PC-3 (cell line): Measurements from ENCODE around the gene LPCAT2.

ENCODE experiments used
- EZH2 ChIP-seq: fragments of 300-600 bp; sonication (generic); IDR thresholded peaks from one replicate; pipeline ENCODE4 v1.6.1; 2017; ENCODE audit warnings: antibody characterized with exemption, mild to moderate bottlenecking, low read length; ENCODE audit not compliant: unreplicated experiment
- EZH2phosphoT487 ChIP-seq: fragments of 300-600 bp; sonication (generic); IDR thresholded peaks from 2 replicates; pipeline ENCODE4 v1.6.1; 2018; ENCODE audit warnings: mild to moderate bottlenecking, antibody characterized with exemption, low read length, borderline replicate concordance
- TF ChIP-seq, protein P1 (sequence below): fragments of 300-600 bp; sonication (generic); conservative IDR thresholded peaks from 2 replicates; pipeline ENCODE4 v1.5.1; 2017; ENCODE audit warnings: antibody characterized with exemption, low read depth, mild to moderate bottlenecking, low read length

DNA sequence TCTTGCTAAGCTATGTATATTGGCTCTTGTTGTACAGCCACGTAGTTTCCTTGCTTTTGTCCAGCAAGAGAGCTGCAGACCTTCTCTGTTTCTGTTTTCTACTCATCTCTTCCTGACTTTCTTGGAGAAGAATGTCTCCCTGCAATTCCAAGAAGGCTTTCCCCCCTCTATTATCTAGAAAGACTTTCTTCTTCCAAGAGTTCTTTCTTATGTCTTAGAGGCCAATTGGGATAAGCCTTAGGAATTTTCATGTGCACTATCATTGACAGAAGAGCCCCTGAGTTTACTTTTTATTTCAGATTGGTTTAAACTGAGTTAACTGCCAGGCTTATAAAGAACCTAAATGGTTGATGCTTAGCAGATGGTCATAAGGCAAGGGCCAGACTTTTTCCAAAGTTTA lies 66.6 kb downstream of the LPCAT2 start:
- no peak for TF ChIP-seq EZH2
- TF ChIP-seq, protein P1, sequence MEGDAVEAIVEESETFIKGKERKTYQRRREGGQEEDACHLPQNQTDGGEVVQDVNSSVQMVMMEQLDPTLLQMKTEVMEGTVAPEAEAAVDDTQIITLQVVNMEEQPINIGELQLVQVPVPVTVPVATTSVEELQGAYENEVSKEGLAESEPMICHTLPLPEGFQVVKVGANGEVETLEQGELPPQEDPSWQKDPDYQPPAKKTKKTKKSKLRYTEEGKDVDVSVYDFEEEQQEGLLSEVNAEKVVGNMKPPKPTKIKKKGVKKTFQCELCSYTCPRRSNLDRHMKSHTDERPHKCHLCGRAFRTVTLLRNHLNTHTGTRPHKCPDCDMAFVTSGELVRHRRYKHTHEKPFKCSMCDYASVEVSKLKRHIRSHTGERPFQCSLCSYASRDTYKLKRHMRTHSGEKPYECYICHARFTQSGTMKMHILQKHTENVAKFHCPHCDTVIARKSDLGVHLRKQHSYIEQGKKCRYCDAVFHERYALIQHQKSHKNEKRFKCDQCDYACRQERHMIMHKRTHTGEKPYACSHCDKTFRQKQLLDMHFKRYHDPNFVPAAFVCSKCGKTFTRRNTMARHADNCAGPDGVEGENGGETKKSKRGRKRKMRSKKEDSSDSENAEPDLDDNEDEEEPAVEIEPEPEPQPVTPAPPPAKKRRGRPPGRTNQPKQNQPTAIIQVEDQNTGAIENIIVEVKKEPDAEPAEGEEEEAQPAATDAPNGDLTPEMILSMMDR = no peak
- no peak for TF ChIP-seq EZH2phosphoT487
